Body of pancreas (tissue), 4 donors: ENCODE results near the gene BMPR1B.

Source experiments
- CTCF ChIP-seq, 7 experiments: fragments of 450-650 bp in 4 of 7; fragments of 200-600 bp in 3 of 7; sonication (generic) in 3 of 7; IDR thresholded peaks; one replicate each; pipeline ENCODE4 v1.5.1; 2016 to 2019; ENCODE audit warnings: antibody characterized with exemption in 7 of 7
- POLR2A ChIP-seq, 3 donors: fragments of 450-650 bp; IDR thresholded peaks; one replicate each; pipeline ENCODE4 v1.6.1; 2016; ENCODE audit warnings: antibody characterized with exemption in 3 of 3, mild to moderate bottlenecking in 2 of 3

DNA sequence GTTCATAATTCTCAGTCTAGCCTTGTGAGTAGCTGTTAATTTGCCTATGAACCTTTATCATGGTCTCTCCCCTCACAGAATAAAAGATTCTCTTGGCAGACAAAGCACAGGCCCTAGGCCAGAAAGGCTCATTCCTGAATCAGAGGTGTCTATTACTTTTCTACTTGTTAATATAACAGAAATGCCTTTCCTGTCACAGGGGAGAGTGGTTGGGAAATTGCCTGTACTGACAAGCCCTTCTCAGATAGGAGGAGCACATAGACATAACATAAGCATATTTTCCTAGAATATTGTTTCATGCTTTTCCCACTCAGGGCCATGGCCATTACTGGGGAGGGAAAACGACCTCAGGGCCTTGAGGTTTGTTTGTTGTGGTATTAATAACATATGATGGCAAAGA is 308.3 kb downstream of the BMPR1B start:
- TF ChIP-seq CTCF (IDR thresholded peaks at IDR 0.05) (no peak), POLR2A (IDR thresholded peaks at IDR 0.05) (no peak)
